GM12864 (cell line): ENCODE data around the gene TMEM59L.

Source experiments
- DNase-seq: peaks from one replicate; pipeline ENCODE4 v3.0.0-alpha.2; 2011; ENCODE audit warnings: low read depth
- H3K4me3 ChIP-seq: 2 replicates; pipeline ENCODE4 v1.5.1; 2011; ENCODE audit warnings: mild to moderate bottlenecking, low read depth, low read length, control low read depth
- TF ChIP-seq, protein P1 (sequence below): IDR thresholded peaks from 2 replicates; pipeline ENCODE4 v1.5.1; 2011; ENCODE audit warnings: low read depth, mild to moderate bottlenecking, moderate library complexity, low read length, control low read depth, inconsistent platforms; ENCODE audit errors: missing control alignments

TMEM59L gene

DNA sequence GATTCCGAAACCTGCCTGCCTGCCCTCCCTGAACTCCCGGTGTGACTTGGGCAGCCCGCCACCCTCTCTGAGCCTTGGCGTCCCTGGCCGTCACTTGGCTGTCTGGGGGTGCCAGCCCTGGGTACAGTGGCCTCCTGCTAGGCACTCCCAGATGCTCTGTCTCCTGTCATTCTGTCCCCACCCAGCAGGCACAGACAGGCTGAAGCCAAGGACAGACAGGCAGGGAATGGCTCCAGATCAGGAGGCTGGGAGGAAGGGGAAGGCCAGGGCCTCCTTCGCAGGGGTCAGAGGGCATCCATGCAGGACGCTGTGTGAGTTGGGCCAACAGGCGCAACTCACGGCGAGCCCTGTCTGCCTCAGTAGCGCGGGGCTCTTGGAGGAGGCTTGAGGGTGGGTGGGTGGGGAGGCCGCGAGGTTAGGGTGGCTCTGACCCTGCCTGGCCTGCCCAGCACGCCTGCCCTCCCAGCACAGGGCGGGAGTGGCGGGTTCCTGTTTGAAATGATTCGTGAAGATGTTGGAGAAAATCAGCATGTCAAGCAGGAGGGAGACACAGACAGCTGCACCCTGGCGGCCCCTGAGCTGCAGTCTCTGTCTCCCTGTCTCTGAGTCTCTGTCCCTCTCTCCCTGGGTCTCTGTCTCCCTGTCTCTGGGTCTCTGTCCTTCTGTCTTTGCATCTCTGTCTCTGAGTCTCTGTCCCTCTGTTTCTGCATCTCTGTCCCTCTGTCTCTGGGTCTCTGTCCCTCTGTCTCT lies 43.8 kb downstream of the TMEM59L start:
- no peak for DNase-seq
- TF ChIP-seq, protein P1, sequence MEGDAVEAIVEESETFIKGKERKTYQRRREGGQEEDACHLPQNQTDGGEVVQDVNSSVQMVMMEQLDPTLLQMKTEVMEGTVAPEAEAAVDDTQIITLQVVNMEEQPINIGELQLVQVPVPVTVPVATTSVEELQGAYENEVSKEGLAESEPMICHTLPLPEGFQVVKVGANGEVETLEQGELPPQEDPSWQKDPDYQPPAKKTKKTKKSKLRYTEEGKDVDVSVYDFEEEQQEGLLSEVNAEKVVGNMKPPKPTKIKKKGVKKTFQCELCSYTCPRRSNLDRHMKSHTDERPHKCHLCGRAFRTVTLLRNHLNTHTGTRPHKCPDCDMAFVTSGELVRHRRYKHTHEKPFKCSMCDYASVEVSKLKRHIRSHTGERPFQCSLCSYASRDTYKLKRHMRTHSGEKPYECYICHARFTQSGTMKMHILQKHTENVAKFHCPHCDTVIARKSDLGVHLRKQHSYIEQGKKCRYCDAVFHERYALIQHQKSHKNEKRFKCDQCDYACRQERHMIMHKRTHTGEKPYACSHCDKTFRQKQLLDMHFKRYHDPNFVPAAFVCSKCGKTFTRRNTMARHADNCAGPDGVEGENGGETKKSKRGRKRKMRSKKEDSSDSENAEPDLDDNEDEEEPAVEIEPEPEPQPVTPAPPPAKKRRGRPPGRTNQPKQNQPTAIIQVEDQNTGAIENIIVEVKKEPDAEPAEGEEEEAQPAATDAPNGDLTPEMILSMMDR: no peak
- no peak overlapping the region for H3K4me3 ChIP-seq

DNA sequence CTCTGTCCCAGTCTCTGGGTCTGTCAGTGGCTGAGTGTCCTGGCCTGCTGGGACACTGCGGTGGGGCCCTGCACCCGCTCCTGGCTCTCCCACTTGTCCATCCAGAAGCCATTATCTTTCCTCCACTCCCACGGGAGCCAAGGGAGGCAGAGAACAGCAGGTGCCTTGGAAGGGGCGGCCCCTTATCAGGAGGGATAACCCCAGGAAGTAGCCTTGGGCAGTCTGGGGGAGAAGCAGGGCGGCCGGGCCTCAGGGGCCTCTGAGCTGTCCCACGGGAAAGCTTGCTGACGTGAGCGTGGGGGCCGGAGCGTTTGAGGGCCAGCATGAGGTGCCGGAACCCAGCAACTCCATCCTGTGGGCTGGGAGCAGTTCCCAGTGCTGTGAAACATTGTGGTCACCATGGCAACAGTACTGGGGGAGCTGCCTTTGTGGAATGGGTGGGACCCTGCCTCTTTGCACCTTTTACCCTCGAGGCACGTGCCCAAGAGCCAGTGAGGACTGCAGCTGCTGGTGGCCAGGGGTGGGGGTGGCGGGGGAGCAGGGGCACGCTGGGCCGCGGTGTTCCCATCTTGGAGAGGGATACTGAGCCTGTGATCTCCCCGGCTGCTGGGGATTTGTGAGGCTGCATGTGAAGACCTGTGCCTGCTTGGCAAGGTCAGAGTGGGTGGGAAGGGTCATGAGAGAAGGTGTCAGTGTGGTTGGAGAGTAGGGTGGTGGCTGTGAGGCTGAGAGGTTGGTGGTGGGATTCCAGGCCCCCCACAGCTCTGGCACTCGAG lies 45.1 kb downstream of the TMEM59L start:
- DNase-seq: no peak
- TF ChIP-seq, protein P1: no peak
- no peak overlapping the region for H3K4me3 ChIP-seq

DNA sequence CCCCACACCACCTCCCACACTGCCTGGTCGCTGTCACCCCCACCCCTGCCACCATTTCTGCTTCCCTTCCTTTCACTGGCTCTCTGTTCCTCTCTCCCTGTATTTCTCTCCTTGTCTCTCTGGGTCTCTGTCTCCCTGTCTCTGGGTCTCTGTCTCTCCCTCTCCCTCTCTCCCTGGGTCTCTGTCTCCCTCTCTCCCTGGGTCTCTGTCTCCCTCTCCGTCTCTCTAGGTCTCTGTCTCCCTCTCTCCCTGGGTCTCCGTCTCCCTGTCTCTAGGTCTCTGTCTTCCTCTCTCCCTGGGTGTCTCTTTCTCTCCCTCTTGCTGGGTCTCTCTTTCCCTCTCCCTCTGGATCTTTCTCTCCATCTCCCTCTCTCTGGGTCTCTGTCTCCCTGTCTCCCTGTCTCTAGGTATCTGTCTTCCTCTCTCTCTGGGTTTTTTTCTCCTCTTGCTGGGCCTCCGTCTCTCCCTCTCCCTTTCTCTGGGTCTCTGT lies 45.7 kb downstream of the TMEM59L start:
- TF ChIP-seq, protein P1: no peak
- DNase-seq: no peak
- no peak overlapping the region for H3K4me3 ChIP-seq

DNA sequence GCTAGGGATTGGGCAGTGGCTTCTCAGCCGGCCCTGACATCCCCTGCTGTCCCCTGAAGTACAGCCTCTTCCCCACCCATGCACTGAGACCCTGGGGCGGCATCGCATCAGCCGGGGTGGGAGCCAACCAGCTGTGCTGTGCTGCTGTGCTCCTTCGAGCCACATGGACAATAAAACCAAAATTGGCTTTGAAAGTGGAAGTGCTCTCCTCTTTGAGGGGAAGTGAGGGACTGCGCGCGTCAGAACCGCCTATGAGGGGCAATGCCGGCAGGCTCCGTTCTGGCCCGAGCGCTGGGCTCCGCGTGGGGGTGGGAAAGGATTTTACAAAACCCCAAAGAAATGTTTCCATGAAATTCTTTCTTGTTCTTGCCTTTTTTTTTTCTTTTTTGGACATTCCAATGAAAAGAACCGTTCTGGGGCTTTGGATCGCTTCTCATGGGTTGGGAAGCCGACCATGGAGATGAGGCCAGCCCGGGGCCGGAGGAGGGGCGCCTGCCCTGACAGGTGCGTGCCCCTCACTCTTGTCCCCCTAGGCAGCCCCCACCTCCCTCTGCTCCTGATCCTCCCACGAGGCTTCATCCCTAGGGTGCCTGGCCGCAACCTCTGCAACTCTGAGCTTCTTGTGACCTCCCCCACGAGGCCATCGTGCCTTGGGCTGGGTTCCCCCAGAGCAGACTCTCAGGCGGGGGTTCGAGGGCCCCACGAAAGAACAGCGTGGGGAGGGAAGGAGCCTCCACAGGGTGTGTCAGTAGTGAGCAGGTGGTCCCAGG lies 46.8 kb downstream of the TMEM59L start:
- DNase-seq: no peak
- TF ChIP-seq, protein P1: no peak
- no peak overlapping the region for H3K4me3 ChIP-seq

DNA sequence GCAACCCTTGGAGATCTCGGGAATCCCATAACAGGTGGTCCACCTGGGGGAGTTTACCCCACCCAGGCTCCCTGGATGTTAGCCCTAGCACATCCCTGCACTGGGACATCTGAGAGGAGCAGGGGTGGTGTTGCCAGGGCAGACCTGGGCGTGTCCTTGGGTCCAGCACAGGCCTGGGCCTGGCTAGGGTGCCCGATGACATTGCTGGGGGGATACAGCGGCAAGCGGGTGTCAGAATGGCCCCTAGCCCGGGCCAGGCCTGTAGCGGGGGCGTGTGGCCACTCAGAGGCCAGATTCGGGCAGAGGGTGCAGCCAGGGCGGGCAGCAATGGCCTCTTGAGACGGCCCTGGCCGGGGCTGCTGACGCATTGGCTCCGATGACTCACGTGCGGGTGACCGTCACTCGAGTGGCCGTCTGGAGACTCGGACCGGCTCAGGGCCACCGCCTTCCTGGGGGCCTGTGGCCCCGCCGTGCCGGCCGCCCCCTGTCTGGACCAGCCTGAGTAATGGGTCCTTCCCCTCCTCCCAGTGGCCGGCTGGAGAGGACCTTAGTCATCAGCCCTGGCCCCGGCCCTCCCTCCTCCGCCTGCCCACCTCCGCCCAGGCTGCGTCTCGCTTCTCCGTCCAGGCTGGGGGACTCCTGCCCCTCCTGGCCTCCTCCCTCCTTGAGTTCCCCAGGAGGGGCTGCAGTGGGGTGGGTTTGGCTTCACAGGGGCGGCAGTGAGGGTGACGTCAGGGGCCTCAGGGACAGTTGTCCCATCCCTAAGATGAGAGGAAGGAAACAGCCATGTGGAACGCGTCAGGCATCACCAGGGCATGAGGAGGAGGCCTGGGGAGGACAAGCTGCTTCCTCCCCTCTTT lies 47.6 kb downstream of the TMEM59L start:
- no peak for DNase-seq
- no peak overlapping the region for H3K4me3 ChIP-seq
- TF ChIP-seq, protein P1: no peak
